K562 (cell line): ENCODE results near the gene ZP1. TPM values are rescaled to one million over a fixed set of nuclear protein-coding genes. Genes with fewer than 3 reads are reported as not detected.
A peak's percentile ranks its signal among the peaks of the same experiment; 100 is the strongest.

ENCODE experiments used
- ATAC-seq: fragments of 200-7000 bp; cut with Tn5 transposase; 3 replicates; pipeline ENCODE4 v1.9.1; 2020; ENCODE audit warnings: moderate library complexity
- BruUV-seq: library from RNA; stranded (reverse); fragments of 400-500 nt; replicated peaks from 2 replicates; lab custom pipeline; 2021; lab: Mats Ljungman, UMichigan
- CTCF ChIA-PET: fragments of 300-600 bp; formaldehyde crosslinking; extraction: SDS; loops from one replicate; lab custom pipeline; 2021; ENCODE audit warnings: low intra/inter-chr PET ratio; lab: Yijun Ruan, JAX
- POLR2A ChIA-PET: fragments of 300-600, 350-650 bp; sonication (Branson Sonifier 250); formaldehyde crosslinking; extraction: SDS; loops from one replicate; lab custom pipeline; 2021; ENCODE audit warnings: antibody characterized with exemption, inconsistent platforms; lab: Yijun Ruan, JAX
- DNase-seq, 4 experiments: peaks; one replicate each; pipeline versions ENCODE4 v3.0.0 to v3.0.0-alpha.2; 2011 to 2018; ENCODE audit warnings: low spot score in 3 of 4, mixed read lengths in 3 of 4; ENCODE audit errors: extremely low read depth in 1 of 4
- FAIRE-seq: peaks from 2 replicates; lab custom pipeline; 2011; peaks lifted over from hg19 to GRCh38; lab: Jason Lieb, UNC
- H2AFZ ChIP-seq: 2 replicates; pipeline ENCODE4 v1.6.0; 2011; ENCODE audit warnings: low read depth, low read length, control low read depth, inconsistent platforms
- H3K27ac ChIP-seq: fragments of 200-600 bp; 3 replicates; pipeline ENCODE4 v1.8.0; 2011; ENCODE audit warnings: low read depth, mild to moderate bottlenecking, control low read depth, inconsistent platforms, low read length, moderate library complexity, mixed read lengths; ENCODE audit errors: extremely low read depth
- H3K27me3 ChIP-seq, 2 experiments: fragments of 300-600 bp in 1 of 2; 2 replicates in 1 of 2; 3 replicates in 1 of 2; pipeline versions ENCODE4 v1.6.0 to v1.8.0; 2011; ENCODE audit warnings: inconsistent platforms in 2 of 2, low read length in 2 of 2, mild to moderate bottlenecking in 1 of 2, mixed read lengths in 1 of 2, moderate library complexity in 1 of 2; ENCODE audit not compliant: control insufficient read depth in 2 of 2, insufficient read depth in 2 of 2
- H3K36me3 ChIP-seq: fragments of 300-600 bp; 3 replicates; pipeline ENCODE4 v1.8.0; 2011; ENCODE audit warnings: mild to moderate bottlenecking, low read length, inconsistent platforms; ENCODE audit not compliant: control insufficient read depth, insufficient read depth
- H3K4me1 ChIP-seq, 2 experiments: fragments of 200-600 bp in 1 of 2; replicated peaks in 1 of 2; 2 replicates in 1 of 2; 3 replicates in 1 of 2; pipeline versions ENCODE4 v1.5.1 to v1.8.0; 2011; ENCODE audit warnings: inconsistent platforms in 2 of 2, low read length in 2 of 2, mild to moderate bottlenecking in 1 of 2, mixed read lengths in 1 of 2, moderate library complexity in 1 of 2; ENCODE audit not compliant: control insufficient read depth in 2 of 2, insufficient read depth in 2 of 2
- H3K4me2 ChIP-seq: 2 replicates; pipeline ENCODE4 v1.6.1; 2011; ENCODE audit warnings: low read length, control low read depth, inconsistent platforms, mixed read lengths; ENCODE audit not compliant: insufficient read depth
- H3K4me3 ChIP-seq: fragments of 200-600 bp; sonication (generic), shearing (Covaris generic); 2 replicates; pipeline ENCODE4 v1.5.1; 2016; ENCODE audit warnings: control low read depth, inconsistent platforms
- H3K79me2 ChIP-seq: fragments of 200-600 bp; 3 replicates; pipeline ENCODE4 v1.8.0; 2011; ENCODE audit warnings: low read length, inconsistent platforms; ENCODE audit not compliant: control insufficient read depth, insufficient read depth
- H3K9ac ChIP-seq, 2 experiments: 2 replicates each; pipeline versions ENCODE4 v1.6.0 to v1.6.1; 2011; ENCODE audit warnings: low read depth in 2 of 2, low read length in 2 of 2, control low read depth in 1 of 2, inconsistent platforms in 1 of 2, mild to moderate bottlenecking in 1 of 2, mixed read lengths in 1 of 2; ENCODE audit not compliant: insufficient read depth in 1 of 2
- H3K9me1 ChIP-seq: one replicate; pipeline ENCODE4 v1.6.0; 2011; ENCODE audit warnings: inconsistent platforms, mild to moderate bottlenecking, low read length, moderate library complexity; ENCODE audit not compliant: control insufficient read depth, insufficient read depth
- H3K9me3 ChIP-seq: replicated peaks from 2 replicates; pipeline ENCODE4 v1.5.1; 2011; ENCODE audit warnings: low read depth, low read length, inconsistent platforms; ENCODE audit not compliant: control insufficient read depth, insufficient read depth
- H4K20me1 ChIP-seq: replicated peaks from 2 replicates; pipeline ENCODE4 v1.6.1; 2011; ENCODE audit warnings: low read length, inconsistent platforms, mixed read lengths; ENCODE audit not compliant: control insufficient read depth, insufficient read depth
- CXXC5 ChIP-seq: fragments of 250-450 bp; sonication (Bioruptor Pico); IDR thresholded peaks from 2 replicates; pipeline ENCODE4 v1.8.0; 2022; ENCODE audit warnings: inconsistent platforms, mild to moderate bottlenecking, moderate library complexity
- GATAD2B ChIP-seq: fragments of 450-650 bp; IDR thresholded peaks from 2 replicates; pipeline ENCODE4 v1.6.1; 2017; ENCODE audit warnings: mild to moderate bottlenecking, borderline replicate concordance
- GTF2A2 ChIP-seq: IDR thresholded peaks from 2 replicates; pipeline ENCODE4 v1.6.1; 2016; ENCODE audit warnings: mild to moderate bottlenecking, missing genetic modification characterization, missing compliant biosample characterization
- KAT2B ChIP-seq: IDR thresholded peaks from one replicate; pipeline ENCODE4 v1.6.1; 2012; ENCODE audit warnings: low read depth, mild to moderate bottlenecking, control low read depth, inconsistent platforms, low read length, moderate library complexity
- NEUROD1 ChIP-seq: fragments of 150-350 bp; IDR thresholded peaks from 2 replicates; pipeline ENCODE4 v1.6.1; 2014; ENCODE audit warnings: borderline replicate concordance, low read length, low read depth; ENCODE audit not compliant: partially characterized antibody
- POLR2G ChIP-seq: fragments of 200-400 bp; formaldehyde crosslinking; IDR thresholded peaks from 2 replicates; pipeline ENCODE4 v1.6.1; 2017; ENCODE audit warnings: low read depth, mild to moderate bottlenecking, antibody characterized with exemption, low read length, moderate library complexity
- PRDM10 ChIP-seq: fragments of 450-650 bp; IDR thresholded peaks from 2 replicates; pipeline ENCODE4 v1.6.1; 2018; ENCODE audit not compliant: partially characterized antibody
- RB1 ChIP-seq: fragments of 450-650 bp; IDR thresholded peaks from 2 replicates; pipeline ENCODE4 v1.6.1; 2017; ENCODE audit warnings: low read depth, mild to moderate bottlenecking
- RBFOX2 ChIP-seq: fragments of 200-400 bp; formaldehyde crosslinking; IDR thresholded peaks from 2 replicates; pipeline ENCODE4 v1.6.1; 2017; ENCODE audit warnings: low read depth, mild to moderate bottlenecking, low read length, moderate library complexity
- SAFB ChIP-seq: fragments of 200-400 bp; formaldehyde crosslinking; IDR thresholded peaks from 2 replicates; pipeline ENCODE4 v1.6.1; 2017; ENCODE audit warnings: low read depth, low read length, borderline replicate concordance
- SMAD4 ChIP-seq: fragments of 250-450 bp; sonication (Bioruptor Pico); conservative IDR thresholded peaks from 2 replicates; pipeline ENCODE4 v1.8.0; 2021; ENCODE audit warnings: inconsistent platforms, mild to moderate bottlenecking, moderate library complexity
- SP1 ChIP-seq: sonication (generic); formaldehyde crosslinking; IDR thresholded peaks from 2 replicates; pipeline ENCODE4 v1.8.1; 2022; ENCODE audit warnings: mild to moderate bottlenecking, missing genetic modification reagents
- TAF7 ChIP-seq: fragments of 450-650 bp; IDR thresholded peaks from 2 replicates; pipeline ENCODE4 v1.6.1; 2016; ENCODE audit warnings: missing genetic modification characterization, missing compliant biosample characterization
- USF2 ChIP-seq: sonication (generic); formaldehyde crosslinking; IDR thresholded peaks from 2 replicates; pipeline ENCODE4 v1.5.0; 2020; ENCODE audit warnings: missing genetic modification reagents
- ZNF444 ChIP-seq: fragments of 250-450 bp; sonication (Bioruptor Pico); IDR thresholded peaks from 2 replicates; pipeline ENCODE4 v1.4.0; 2020; ENCODE audit warnings: mild to moderate bottlenecking, moderate library complexity
- ZNF57 ChIP-seq: fragments of 450-650 bp; formaldehyde crosslinking; IDR thresholded peaks from 2 replicates; pipeline ENCODE4 v1.4.0; 2020; ENCODE audit warnings: mild to moderate bottlenecking, moderate library complexity
- ZNF668 ChIP-seq: fragments of 250-450 bp; sonication (Bioruptor Pico); IDR thresholded peaks from 2 replicates; pipeline ENCODE4 v1.8.0; 2022; ENCODE audit warnings: mild to moderate bottlenecking, inconsistent platforms
- WGBS: fragments of 100-300 bp; shearing (Covaris generic); methylation state at CpG from one replicate; pipeline ENCODE4 v1.1.6; 2016; ENCODE audit warnings: low coverage, mixed read lengths; ENCODE audit not compliant: insufficient coverage; ENCODE audit errors: missing lambda C conversion rate; 5-methylcytosine and 5-hydroxymethylcytosine counted together
- in situ Hi-C: fragments of 300-500 bp; cut with MboI; formaldehyde crosslinking; loops from 4 replicates; pipeline ENCODE4 v1.15.0; 2018; ENCODE audit warnings: inconsistent platforms, mixed read lengths
- intact Hi-C: fragments of 100-400 bp; cut with micrococcal nuclease; formaldehyde crosslinking; loops from 2 replicates; pipeline ENCODE4 v1.14.2; 2022
- polyA plus RNA-seq, 8 experiments: library from polyadenylated mRNA; depleted of rRNA in 4 of 8; stranded (reverse) in 5 of 8; unstranded in 3 of 8; fragments of >200 nt; fragmentation: Nextera tagmentation in 2 of 8; fragmentation: Illumina TruSeq in 1 of 8; extraction: Ambion mirVana in 2 of 8; extraction: Trizol in 1 of 8; gene quantifications; 2 replicates each; pipeline versions ENCODE4 v1.2.1 to v1.2.3, GENCODE V29; 2011 to 2014; ENCODE audit warnings: inconsistent platforms in 1 of 8, missing spikeins in 1 of 8
- total RNA-seq, 7 experiments: library from RNA; depleted of rRNA in 6 of 7; stranded (reverse); fragments of >200 nt in 6 of 7; fragmentation: Illumina TruSeq in 2 of 7; extraction: Trizol in 2 of 7; gene quantifications; 2 replicates each; pipeline versions ENCODE4 v1.2.1 to v1.2.3, GENCODE V29; 2011 to 2021; ENCODE audit warnings: low replicate concordance in 1 of 7

ZP1 gene
- total and polyA plus RNA-seq, 9 of the 15 experiments (the other 6 are each of a cell fraction or from before 2014, with no cell fraction given): 0.11 to 0.15 TPM; not detected in 7

GRCh38 chr11:60924110-60924905 is 57.0 kb downstream of the ZP1 start, which contains the start of gene TMEM132A:
Gene TMEM132A, plus strand, starts transcription at chr11:60924460. Its CDS starts 174 bp downstream, at chr11:60924634.
- Histone ChIP-seq H3K4me3 (peak within 1 kb of the TSS; percentile 39), H3K9me1 (no peaks in the 10 kb centered on the region), H3K27me3 (peaks cover 37 to 48% of the 10 kb centered on the region in 2 experiments), H4K20me1 (peaks cover 4% of the 10 kb centered on the region; the same call in 1 of the 2 replicates), H3K9me3 (no peaks in the 10 kb centered on the region), H3K9ac (peak within 1 kb of the TSS in 1 of 2 experiments; percentile 76; a peak in 2 of 4 replicates), H3K79me2 (peaks cover 3% of the 10 kb centered on the region; the same call in 1 of the 3 replicates), H3K4me2 (no peak within 1 kb of the TSS; the same call in 1 of the 2 replicates), H3K4me1 (peaks cover 0 to 22% of the 10 kb centered on the region in 2 experiments; a peak in 3 of 5 replicates), H2AFZ (0 out of 2 replicates have a peak within 1 kb of the TSS, but pooled peaks have one; percentile 0), H3K27ac (no peak within 1 kb of the TSS), H3K36me3 (peaks cover 39% of the 10 kb centered on the region)
- in situ Hi-C loops: no loop called here
- peak; percentile 50 to 86 (median 78) for DNase-seq
- ChIA-PET CTCF (no interaction called here), POLR2A (interaction anchor here (0.9 to 1.6 kb wide), 4 partner anchors 9 to 22 kb away, joined by 3 to 7 read pairs (median 6); no protein-coding TSS in a partner anchor)
- no peak for FAIRE-seq
- BruUV-seq: no TSS peak
- 3% methylated on average over 32 of the region's 69 CpGs for WGBS
- intact Hi-C loops: no loop called here
- peak; percentile 82 for ATAC-seq
- TF ChIP-seq NEUROD1: peak; percentile 54
- peak; percentile 68 for TF ChIP-seq PRDM10
- 0 out of 2 replicates have a peak, but pooled peaks have one; percentile 34 for TF ChIP-seq GATAD2B
- peak; percentile 30; the same call in 1 of the 2 replicates for TF ChIP-seq CXXC5 (CRISPR knock-in tag)
- 0 out of 2 replicates have a peak, but pooled peaks have one; percentile 29 for TF ChIP-seq SMAD4 (CRISPR knock-in tag)
- TF ChIP-seq POLR2G: peak; percentile 67
- no peak for TF ChIP-seq TAF7 (tag)
- TF ChIP-seq KAT2B: no peak
- 0 out of 2 replicates have a peak, but pooled peaks have one; percentile 33 for TF ChIP-seq USF2 (CRISPR knock-in tag)
- peak; percentile 42; the same call in 1 of the 2 replicates for TF ChIP-seq RB1
- no peak for TF ChIP-seq SAFB
- TF ChIP-seq SP1 (CRISPR knock-in tag): 0 out of 2 replicates have a peak, but pooled peaks have one; percentile 20
- no peak for TF ChIP-seq ZNF444 (CRISPR knock-in tag)
- TF ChIP-seq ZNF57 (CRISPR knock-in tag): no peak
- TF ChIP-seq RBFOX2: 0 out of 2 replicates have a peak, but pooled peaks have one; percentile 15
- TF ChIP-seq ZNF668 (CRISPR knock-in tag): no peak
- TF ChIP-seq GTF2A2: no peak
